H9 (cell line): ENCODE data around the gene SEC22A. TPM values are rescaled to one million over a fixed set of nuclear protein-coding genes. Genes with fewer than 3 reads are reported as not detected.

ENCODE experiments used
- DNase-seq: peaks from one replicate; pipeline ENCODE4 v3.0.0-alpha.2; 2017
- H2AFZ ChIP-seq: one replicate; pipeline ENCODE4 v1.6.1; 2013; ENCODE audit warnings: mild to moderate bottlenecking, low read length, control low read depth, moderate library complexity
- H2AK5ac ChIP-seq: 2 replicates; pipeline ENCODE4 v1.6.1; 2013; ENCODE audit warnings: low read length, control low read depth, mixed read lengths; ENCODE audit not compliant: insufficient read length
- H2BK120ac ChIP-seq: one replicate; pipeline ENCODE4 v1.6.1; 2013; ENCODE audit warnings: low read depth, mild to moderate bottlenecking, low read length, control low read depth, inconsistent platforms; ENCODE audit not compliant: poor library complexity, severe bottlenecking
- H2BK12ac ChIP-seq: 2 replicates; pipeline ENCODE4 v1.6.1; 2013; ENCODE audit warnings: low read length, control low read depth, mixed read lengths, low read depth; ENCODE audit not compliant: insufficient read length
- H2BK15ac ChIP-seq: 2 replicates; pipeline ENCODE4 v1.6.1; 2013; ENCODE audit warnings: low read depth, low read length, control low read depth
- H2BK20ac ChIP-seq: one replicate; pipeline ENCODE4 v1.6.1; 2013; ENCODE audit warnings: low read depth, mild to moderate bottlenecking, low read length, control low read depth, inconsistent platforms; ENCODE audit not compliant: poor library complexity, severe bottlenecking
- H2BK5ac ChIP-seq: 2 replicates; pipeline ENCODE4 v1.6.1; 2013; ENCODE audit warnings: low read length, control low read depth, mixed read lengths; ENCODE audit not compliant: insufficient read length
- H3K14ac ChIP-seq: 2 replicates; pipeline ENCODE4 v1.6.1; 2013; ENCODE audit warnings: low read length, control low read depth; ENCODE audit not compliant: insufficient read depth
- H3K18ac ChIP-seq: 2 replicates; pipeline ENCODE4 v1.6.1; 2013; ENCODE audit warnings: low read depth, mild to moderate bottlenecking, mixed read lengths, low read length, control low read depth; ENCODE audit not compliant: insufficient read length
- H3K23ac ChIP-seq: 2 replicates; pipeline ENCODE4 v1.6.1; 2013; ENCODE audit warnings: low read length, control low read depth, mixed read lengths, low read depth; ENCODE audit not compliant: insufficient read length
- H3K23me2 ChIP-seq: 2 replicates; pipeline ENCODE4 v1.6.1; 2013; ENCODE audit warnings: low read depth, mild to moderate bottlenecking, mixed read lengths, low read length, control low read depth; ENCODE audit not compliant: insufficient read length, poor library complexity, severe bottlenecking
- H3K27ac ChIP-seq: 2 replicates; pipeline ENCODE4 v1.5.1; 2013; ENCODE audit warnings: low read length, control low read depth, mixed read lengths, low read depth; ENCODE audit not compliant: insufficient read length
- H3K27me3 ChIP-seq: 2 replicates; pipeline ENCODE4 v1.6.1; 2013; ENCODE audit warnings: low read length, control low read depth, inconsistent platforms; ENCODE audit not compliant: insufficient read depth
- H3K4ac ChIP-seq: 2 replicates; pipeline ENCODE4 v1.6.1; 2013; ENCODE audit warnings: low read depth, mild to moderate bottlenecking, control low read depth, inconsistent platforms, low read length, moderate library complexity
- H3K4me1 ChIP-seq: 2 replicates; pipeline ENCODE4 v1.6.1; 2013; ENCODE audit warnings: low read length, control low read depth, inconsistent platforms; ENCODE audit not compliant: insufficient read depth
- H3K4me2 ChIP-seq: 2 replicates; pipeline ENCODE4 v1.6.1; 2013; ENCODE audit warnings: low read length, control low read depth, mixed read lengths; ENCODE audit not compliant: insufficient read length, insufficient read depth
- H3K56ac ChIP-seq: 2 replicates; pipeline ENCODE4 v1.6.1; 2013; ENCODE audit warnings: low read depth, mild to moderate bottlenecking, mixed read lengths, low read length, control low read depth; ENCODE audit not compliant: insufficient read length
- H3K79me1 ChIP-seq: 2 replicates; pipeline ENCODE4 v1.6.1; 2013; ENCODE audit warnings: low read depth, mild to moderate bottlenecking, moderate library complexity, low read length, control low read depth, inconsistent platforms; ENCODE audit not compliant: insufficient read depth, poor library complexity, severe bottlenecking
- H3K79me2 ChIP-seq: 2 replicates; pipeline ENCODE4 v1.6.1; 2013; ENCODE audit warnings: low read length, control low read depth, inconsistent platforms; ENCODE audit not compliant: insufficient read depth
- H3K9ac ChIP-seq: 2 replicates; pipeline ENCODE4 v1.6.1; 2013; ENCODE audit warnings: low read length, control low read depth, mixed read lengths; ENCODE audit not compliant: insufficient read length; ENCODE audit errors: extremely low read depth
- H3K9me3 ChIP-seq: one replicate; pipeline ENCODE4 v1.6.1; 2013; ENCODE audit warnings: low read depth, low read length, inconsistent platforms; ENCODE audit not compliant: control insufficient read depth
- H3T11ph ChIP-seq: one replicate; pipeline ENCODE4 v1.6.1; 2013; ENCODE audit warnings: mild to moderate bottlenecking, low read length, control low read depth, inconsistent platforms
- H4K20me1 ChIP-seq: one replicate; pipeline ENCODE4 v1.6.1; 2013; ENCODE audit not compliant: control insufficient read depth, insufficient read length, insufficient read depth
- H4K5ac ChIP-seq: 2 replicates; pipeline ENCODE4 v1.6.1; 2013; ENCODE audit warnings: low read depth, mild to moderate bottlenecking, mixed read lengths, low read length, control low read depth; ENCODE audit not compliant: insufficient read length
- H4K8ac ChIP-seq: replicated peaks from 2 replicates; pipeline ENCODE4 v1.6.1; 2013; ENCODE audit warnings: low read length, control low read depth, mixed read lengths, low read depth; ENCODE audit not compliant: insufficient read length
- H4K91ac ChIP-seq: 2 replicates; pipeline ENCODE4 v1.6.1; 2013; ENCODE audit warnings: low read depth, mild to moderate bottlenecking, moderate library complexity, mixed read lengths, low read length, control low read depth; ENCODE audit not compliant: insufficient read length
- H3K27ac Mint-ChIP-seq, 3 experiments: 2 replicates in 2 of 3; 3 replicates in 1 of 3; pipeline ENCODE4 v1.8.0; 2020 to 2021; ENCODE audit warnings: mixed read lengths in 3 of 3, mild to moderate bottlenecking in 1 of 3, moderate library complexity in 1 of 3
- H3K27me3 Mint-ChIP-seq: 2 replicates; pipeline ENCODE4 v1.8.0; 2021; ENCODE audit warnings: low read depth, mild to moderate bottlenecking, moderate library complexity, mixed read lengths
- H3K36me3 Mint-ChIP-seq, 3 experiments: 2 replicates in 2 of 3; 3 replicates in 1 of 3; pipeline ENCODE4 v1.8.0; 2020 to 2021; ENCODE audit warnings: low read depth in 3 of 3, mixed read lengths in 3 of 3; ENCODE audit not compliant: insufficient read depth in 1 of 3
- H3K4me1 Mint-ChIP-seq, 2 experiments: 2 replicates each; pipeline ENCODE4 v1.8.0; 2020; ENCODE audit warnings: mixed read lengths in 2 of 2
- H3K4me3 Mint-ChIP-seq, 2 experiments: 2 replicates in 1 of 2; 3 replicates in 1 of 2; pipeline ENCODE4 v1.8.0; 2020 to 2021; ENCODE audit warnings: mild to moderate bottlenecking in 2 of 2, mixed read lengths in 2 of 2, moderate library complexity in 1 of 2
- H3K9me3 Mint-ChIP-seq, 2 experiments: 2 replicates in 1 of 2; 3 replicates in 1 of 2; pipeline ENCODE4 v1.8.0; 2020; ENCODE audit warnings: mild to moderate bottlenecking in 2 of 2, mixed read lengths in 2 of 2, moderate library complexity in 1 of 2
- CTCF ChIP-seq: fragments of 200-600 bp; sonication (generic); conservative IDR thresholded peaks from 3 replicates; pipeline ENCODE4 v1.8.0; 2021; ENCODE audit warnings: antibody characterized with exemption, mild to moderate bottlenecking
- WGBS: extraction: QIAGEN DNeasy Blood & Tissue Kit; methylation state at CpG from one replicate; pipeline ENCODE4 v1.1.7; 2013; ENCODE audit warnings: missing lambda C conversion rate, low lambda C conversion rate, mixed read lengths; ENCODE audit not compliant: insufficient read length; ENCODE audit errors: extremely low coverage; 5-methylcytosine and 5-hydroxymethylcytosine counted together
- total RNA-seq: library from RNA; stranded (reverse); gene quantifications from 2 replicates; pipeline ENCODE4 v1.2.1, GENCODE V29; 2021

SEC22A gene
- total RNA-seq, 1 experiment from 2014 or later = 9.9 TPM

GRCh38 chr3:123320221-123320620, 118.5 kb downstream of the SEC22A start:
- H2AFZ ChIP-seq = no peak overlapping the region
- H3K4me2 ChIP-seq = peak overlapping the region; percentile 3
- no CpG with 5 or more reads among the region's 5 CpGs for WGBS
- H3K4me1 ChIP-seq = peaks cover 13% of the 10 kb centered on the region; the same call in 1 of the 2 replicates
- no peak overlapping the region for H3K56ac ChIP-seq
- H3K4me1 Mint-ChIP-seq = peaks cover 49 to 53% of the 10 kb centered on the region in 2 experiments
- H3K36me3 Mint-ChIP-seq = peaks cover 0 to 8% (median 2%) of the 10 kb centered on the region in 3 experiments; a peak in 4 of 7 replicates
- H3T11ph ChIP-seq = no peak overlapping the region
- H3K14ac ChIP-seq = no peak overlapping the region; the same call in 1 of the 2 replicates
- H4K91ac ChIP-seq = no peak overlapping the region
- H3K27me3 Mint-ChIP-seq = peaks cover 13% of the 10 kb centered on the region
- H2BK120ac ChIP-seq = no peak overlapping the region
- no peak overlapping the region for H3K9ac ChIP-seq
- H2BK5ac ChIP-seq = no peak overlapping the region
- H3K4me3 Mint-ChIP-seq = no peak overlapping the region; a peak in 1 of 5 replicates
- H3K4ac ChIP-seq = no peak overlapping the region
- no peak overlapping the region for H3K23ac ChIP-seq
- H3K9me3 ChIP-seq = no peaks in the 10 kb centered on the region
- H3K9me3 Mint-ChIP-seq = no peaks in the 10 kb centered on the region; a peak in 1 of 5 replicates
- no peaks in the 10 kb centered on the region for H4K20me1 ChIP-seq
- no peak overlapping the region for H4K8ac ChIP-seq
- peak overlapping the region in 1 of 3 experiments; percentile 67; a peak in 2 of 7 replicates for H3K27ac Mint-ChIP-seq
- H2BK20ac ChIP-seq = no peak overlapping the region
- no peak for TF ChIP-seq CTCF
- H3K27ac ChIP-seq = no peak overlapping the region
- no peaks in the 10 kb centered on the region for H3K23me2 ChIP-seq
- H2AK5ac ChIP-seq = no peak overlapping the region
- no peaks in the 10 kb centered on the region; the same call in 1 of the 2 replicates for H3K79me2 ChIP-seq
- H2BK15ac ChIP-seq = no peak overlapping the region
- no peak overlapping the region for H2BK12ac ChIP-seq
- H3K18ac ChIP-seq = no peak overlapping the region
- no peak for DNase-seq
- no peaks in the 10 kb centered on the region for H3K27me3 ChIP-seq
- no peaks in the 10 kb centered on the region for H3K79me1 ChIP-seq
- H4K5ac ChIP-seq = no peak overlapping the region
